HL-60 (cell line): ENCODE measurements around the gene RAP1A.

Experiments
- CTCF ChIP-seq: IDR thresholded peaks from one replicate; pipeline ENCODE4 v1.5.1; 2011; ENCODE audit warnings: low read length, control low read depth, inconsistent platforms; ENCODE audit not compliant: insufficient read depth
- GABPA ChIP-seq: IDR thresholded peaks from 2 replicates; pipeline ENCODE4 v1.6.1; 2012; ENCODE audit warnings: low read depth
- POLR2AphosphoS5 ChIP-seq: IDR thresholded peaks from 2 replicates; pipeline ENCODE4 v1.6.1; 2012; ENCODE audit warnings: low read depth

GRCh38 chr1:111592389-111593361, 26.9 kb upstream of the RAP1A start:
- TF ChIP-seq GABPA (no peak), CTCF (no peak), POLR2AphosphoS5 (no peak)
